GM18511 (cell line): ENCODE measurements around the gene AFAP1L2.

Source experiments
- ATAC-seq: cut with Tn5 transposase; IDR thresholded peaks from one replicate; pipeline ENCODE4 v1.9.1; 2021; ENCODE audit warnings: mild to moderate bottlenecking, moderate library complexity; ENCODE audit not compliant: unreplicated experiment

Gene AFAP1L2

GRCh38 chr10:114295393-114295792 lies 108.9 kb downstream of the AFAP1L2 start:
- ATAC-seq, result no peak

- ATAC-seq, result no peak
Observed at GRCh38 chr10:114294549-114294948, 109.8 kb downstream of the AFAP1L2 start.

- no peak for ATAC-seq
Observed at GRCh38 chr10:114293075-114293474, 111.2 kb downstream of the AFAP1L2 start.

- ATAC-seq, result no peak
Observed at GRCh38 chr10:114291516-114291915, 112.8 kb downstream of the AFAP1L2 start.

GRCh38 chr10:114291076-114291475 lies 113.2 kb downstream of the AFAP1L2 start:
- no peak for ATAC-seq

GRCh38 chr10:114290038-114290437 lies 114.3 kb downstream of the AFAP1L2 start:
- no peak for ATAC-seq

- no peak for ATAC-seq
Observed at GRCh38 chr10:114289096-114289436, 115.2 kb downstream of the AFAP1L2 start.

GRCh38 chr10:114288424-114289095 lies 115.7 kb downstream of the AFAP1L2 start:
- ATAC-seq, result no peak

- no peak for ATAC-seq
Observed at GRCh38 chr10:114286921-114287320, 117.4 kb downstream of the AFAP1L2 start.

GRCh38 chr10:114285961-114286441 lies 118.3 kb downstream of the AFAP1L2 start:
- ATAC-seq, result no peak

- ATAC-seq, result no peak
Observed at GRCh38 chr10:114284346-114285071, 119.8 kb downstream of the AFAP1L2 start.

- no peak for ATAC-seq
Observed at GRCh38 chr10:114283535-114284234, 120.6 kb downstream of the AFAP1L2 start.

- ATAC-seq, result no peak
Observed at GRCh38 chr10:114283091-114283490, 121.2 kb downstream of the AFAP1L2 start.

GRCh38 chr10:114282526-114282925 lies 121.8 kb downstream of the AFAP1L2 start:
- no peak for ATAC-seq

- no peak for ATAC-seq
Observed at GRCh38 chr10:114281461-114281860, 122.8 kb downstream of the AFAP1L2 start.

- no peak for ATAC-seq
Observed at GRCh38 chr10:114281006-114281405, 123.3 kb downstream of the AFAP1L2 start.

GRCh38 chr10:114279901-114280644 lies 124.2 kb downstream of the AFAP1L2 start:
- ATAC-seq, result no peak

- no peak for ATAC-seq
Observed at GRCh38 chr10:114279289-114279688, 125.0 kb downstream of the AFAP1L2 start.

GRCh38 chr10:114278884-114279191 lies 125.5 kb downstream of the AFAP1L2 start:
- no peak for ATAC-seq

GRCh38 chr10:114278140-114278883 lies 126.0 kb downstream of the AFAP1L2 start:
- no peak for ATAC-seq

- ATAC-seq, result no peak
Observed at GRCh38 chr10:114276671-114277070, 127.6 kb downstream of the AFAP1L2 start.
